GM19099 (cell line): ENCODE data around the gene TTLL12.
A peak's percentile ranks its signal among the peaks of the same experiment; 100 is the strongest.

Experiments used
- POLR2A ChIP-seq: IDR thresholded peaks from 3 replicates; pipeline ENCODE4 v1.6.1; 2011; ENCODE audit warnings: low read depth; ENCODE audit not compliant: insufficient read length; ENCODE audit errors: extremely low read depth

TTLL12 gene

DNA sequence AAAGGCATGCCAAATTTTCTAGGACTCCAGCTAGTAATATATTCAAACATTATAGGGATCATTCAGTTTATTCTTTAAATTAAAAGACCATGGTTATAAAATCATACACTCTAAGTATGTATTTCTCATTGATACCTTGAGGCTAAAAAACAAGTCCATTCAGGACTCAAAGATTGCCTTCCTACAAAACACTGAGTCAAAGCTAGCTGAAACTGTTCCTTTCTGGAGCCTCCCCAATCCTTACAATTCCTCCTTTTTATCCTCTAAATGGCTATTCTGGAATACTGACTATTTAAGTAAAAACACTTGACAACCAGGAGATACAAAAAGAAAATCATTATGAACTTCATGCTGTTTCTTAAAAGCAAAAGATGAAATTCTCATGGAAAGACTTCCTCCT, 4.9 kb upstream of the TTLL12 start:
- no peak for TF ChIP-seq POLR2A

DNA sequence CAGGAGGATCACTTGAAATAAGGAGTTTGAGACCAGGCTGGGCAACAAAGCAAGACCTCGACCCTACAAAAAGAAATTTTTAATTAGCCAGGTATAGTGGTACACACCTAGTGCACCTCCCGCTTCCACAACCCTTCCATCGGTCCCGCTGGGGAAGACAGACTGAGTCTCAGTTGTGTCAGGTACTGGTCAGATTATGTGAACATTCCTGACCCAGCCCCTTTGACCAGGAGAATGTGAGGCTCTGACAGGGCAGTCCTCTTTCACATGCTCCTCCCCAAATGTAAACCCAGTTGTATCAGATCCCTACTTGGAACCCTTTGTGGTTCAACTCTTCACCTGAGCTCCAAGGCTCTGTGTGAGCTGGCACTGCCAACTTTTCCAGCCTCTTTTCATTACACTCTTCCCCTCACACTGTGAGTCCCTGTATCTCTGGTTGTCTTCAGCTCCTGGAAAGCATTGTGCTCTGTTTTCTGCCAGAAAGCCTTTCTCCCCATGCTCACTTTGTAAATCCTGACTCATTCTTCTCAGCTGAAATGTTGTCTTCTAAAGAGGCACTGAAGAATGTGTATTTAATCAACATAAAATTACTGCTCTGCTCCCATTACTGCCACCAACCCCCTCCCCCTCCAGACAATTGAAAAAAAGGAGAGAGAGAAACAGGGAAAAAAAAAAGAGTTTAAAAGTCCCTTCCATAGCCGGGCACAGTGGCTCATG, 2.1 kb upstream of the TTLL12 start:
- no peak for TF ChIP-seq POLR2A

DNA sequence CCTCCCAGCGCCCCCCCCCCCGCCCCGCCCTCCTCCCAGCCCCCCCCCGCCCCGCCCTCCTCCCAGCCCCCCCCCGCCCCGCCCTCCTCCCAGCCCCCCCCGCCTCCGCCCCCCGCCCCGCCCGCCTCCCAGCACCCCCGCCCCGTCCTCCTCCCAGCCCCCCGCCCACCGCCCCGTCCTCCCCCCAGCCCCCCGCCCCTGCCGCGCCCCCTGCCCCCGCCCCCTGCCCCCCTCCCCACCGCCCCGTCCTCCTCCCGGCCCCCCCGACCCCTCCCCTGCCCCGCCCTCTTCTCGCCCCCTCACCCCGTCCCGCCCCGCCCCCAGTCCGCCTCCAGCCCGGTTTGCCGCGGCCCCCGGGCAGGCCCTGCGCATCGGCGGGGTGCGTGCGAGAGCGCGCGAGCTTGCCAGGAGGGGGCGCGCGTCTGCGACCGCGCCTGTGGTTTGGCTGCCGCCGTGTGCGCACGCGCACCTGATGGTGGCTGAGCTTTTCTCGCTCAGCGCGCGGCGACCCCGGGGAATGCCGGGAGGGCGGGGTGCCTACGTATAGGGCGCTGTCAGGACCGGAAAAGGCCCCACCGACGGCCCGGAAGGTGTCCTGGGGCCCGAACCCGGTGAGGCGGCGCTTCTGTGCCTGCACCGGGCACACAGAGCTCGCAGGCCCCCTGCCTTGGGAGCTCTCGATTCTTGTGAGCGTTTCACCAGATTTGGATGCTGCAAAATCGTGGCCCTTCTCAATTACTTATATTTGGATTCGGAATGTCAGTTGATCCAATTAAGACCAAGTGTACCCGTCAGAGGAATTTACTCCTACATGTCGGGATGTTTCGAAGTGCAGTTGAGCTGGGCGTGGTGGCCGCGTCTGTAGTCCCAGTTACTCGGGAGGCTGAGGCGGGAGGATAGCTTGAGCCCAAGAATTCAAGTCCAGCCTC, 501 bp upstream of the TTLL12 start:
- TF ChIP-seq POLR2A: peak; percentile 97

DNA sequence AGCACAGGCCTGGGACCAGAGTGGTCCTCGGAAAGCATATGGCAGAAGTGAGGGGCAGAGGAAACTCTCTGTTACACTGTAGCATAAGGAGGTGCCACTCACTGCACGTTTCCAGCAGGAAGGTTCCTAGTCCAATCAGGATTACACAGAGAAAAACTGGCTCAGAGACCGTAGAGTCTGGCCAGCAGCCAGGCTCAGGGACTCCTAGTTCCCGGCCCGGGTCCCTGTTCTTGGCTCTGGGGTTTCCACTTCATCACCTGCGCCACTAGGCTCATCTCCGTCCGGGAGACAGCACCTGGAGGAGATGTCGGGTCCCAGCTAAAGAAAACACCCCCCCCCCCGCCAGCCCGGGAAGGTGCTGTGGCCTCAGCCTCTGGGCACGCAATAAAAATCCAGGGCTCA, 1.1 kb downstream of the TTLL12 start:
- no peak for TF ChIP-seq POLR2A

DNA sequence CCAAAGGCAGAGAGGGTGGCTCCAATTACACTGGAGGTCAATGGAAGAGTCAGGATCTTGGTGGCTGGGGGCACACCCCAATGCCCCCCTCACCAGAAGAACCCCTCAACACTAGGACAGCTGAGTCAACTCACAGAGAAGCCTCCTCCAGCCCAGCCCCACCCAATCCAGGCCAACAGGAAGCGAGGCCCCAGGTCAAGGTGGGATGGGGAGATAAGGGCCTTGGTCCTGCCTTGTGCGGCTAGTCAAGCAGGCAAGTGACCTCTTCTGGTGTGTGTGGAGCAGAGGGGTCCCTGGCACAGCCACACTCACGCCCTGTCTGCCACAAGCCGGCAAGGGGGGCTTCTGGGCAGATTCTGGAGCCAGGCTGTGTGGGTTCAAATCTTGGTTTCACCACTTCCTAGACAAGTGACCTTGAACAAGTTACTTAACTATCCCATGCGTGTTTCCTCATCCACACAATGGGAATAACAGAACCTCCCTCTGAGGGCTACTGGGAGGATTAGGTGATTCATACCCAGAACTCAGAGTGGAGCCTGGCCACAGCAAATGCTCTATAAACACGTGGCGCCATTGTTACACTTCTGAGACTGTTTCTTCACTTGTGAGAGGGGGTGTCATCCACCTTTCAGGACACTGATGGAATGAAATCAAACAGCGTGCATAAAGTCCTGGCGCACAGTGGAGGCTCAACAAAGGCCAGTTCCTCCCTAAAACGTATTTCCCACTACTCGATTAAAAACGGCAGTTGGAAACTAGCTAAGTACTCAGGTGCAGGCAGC, 3.2 kb downstream of the TTLL12 start:
- TF ChIP-seq POLR2A: no peak

DNA sequence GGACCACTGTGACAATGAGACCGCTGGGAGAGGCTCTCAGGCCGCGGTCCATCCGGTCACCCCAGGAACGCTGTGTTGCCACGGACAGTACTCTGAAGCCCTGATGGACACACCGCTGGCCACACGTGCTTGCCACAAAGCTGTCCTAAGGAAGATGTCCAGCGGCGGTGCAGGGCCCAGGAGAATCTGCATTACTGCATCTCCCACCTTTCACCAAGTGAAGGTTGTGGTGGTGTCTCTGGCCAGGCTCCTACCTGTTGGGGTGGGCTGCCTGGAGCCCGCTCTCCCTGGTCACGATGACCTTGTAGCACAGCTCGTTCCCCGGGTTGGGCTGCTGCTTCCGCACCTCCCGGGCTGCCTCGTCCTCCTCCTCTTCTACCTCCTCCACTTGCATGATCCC, 4.2 kb downstream of the TTLL12 start:
- no peak for TF ChIP-seq POLR2A

DNA sequence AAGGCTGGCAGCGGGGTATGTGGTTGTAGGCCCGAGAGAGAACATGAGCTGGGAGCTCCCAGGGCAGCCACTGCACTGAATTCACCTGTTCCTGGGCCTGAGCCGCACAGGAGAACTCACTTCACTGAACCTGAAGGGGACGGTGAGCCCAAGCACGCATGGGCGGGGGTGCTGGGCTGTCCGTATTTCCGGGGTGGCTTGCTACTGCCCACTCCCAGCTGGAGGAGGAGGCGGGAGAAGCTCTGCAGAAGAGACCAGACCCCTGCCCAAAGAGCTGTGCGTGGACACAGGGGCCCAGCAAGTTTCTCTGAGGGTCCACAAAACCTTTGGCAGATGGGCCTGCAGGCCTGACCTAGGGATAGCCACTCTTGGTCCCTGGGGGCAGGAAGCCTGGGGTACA, 4.8 kb downstream of the TTLL12 start:
- no peak for TF ChIP-seq POLR2A

DNA sequence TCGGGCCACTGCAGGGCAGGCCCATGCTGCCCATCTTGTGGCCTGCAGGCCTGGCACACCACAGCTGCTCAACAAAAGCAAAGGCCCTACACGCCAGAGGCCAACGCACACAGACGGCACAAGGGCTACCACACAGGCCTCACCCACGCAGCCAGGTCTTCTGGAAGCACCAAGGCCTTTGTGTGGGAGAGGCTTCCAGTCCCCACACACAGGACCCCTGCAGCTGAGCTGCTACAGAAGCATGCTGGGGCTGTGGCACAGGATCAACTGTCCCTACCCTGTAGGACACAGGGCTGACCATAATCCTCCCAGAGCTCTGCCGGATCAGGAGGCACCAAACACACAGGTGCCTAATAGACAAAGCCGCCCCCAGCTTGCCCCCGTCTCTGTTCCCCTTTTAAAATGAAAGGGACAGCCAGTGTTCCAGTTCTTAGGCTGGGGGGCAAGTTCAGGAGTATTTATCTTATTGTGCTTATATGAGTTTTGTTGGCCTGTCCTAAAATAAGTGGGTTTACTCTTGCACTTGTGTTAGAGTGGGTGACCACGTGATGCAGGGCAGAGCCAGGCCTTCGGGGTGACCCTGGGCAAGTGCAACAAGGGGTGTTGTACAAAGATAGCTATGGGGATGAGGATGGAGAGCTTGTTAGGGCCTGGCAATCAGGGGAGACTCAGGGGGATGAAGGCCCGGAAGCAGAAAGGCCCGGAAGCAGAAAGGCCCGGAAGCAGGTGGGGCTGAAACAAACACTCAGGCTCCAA, 5.4 kb downstream of the TTLL12 start:
- no peak for TF ChIP-seq POLR2A

DNA sequence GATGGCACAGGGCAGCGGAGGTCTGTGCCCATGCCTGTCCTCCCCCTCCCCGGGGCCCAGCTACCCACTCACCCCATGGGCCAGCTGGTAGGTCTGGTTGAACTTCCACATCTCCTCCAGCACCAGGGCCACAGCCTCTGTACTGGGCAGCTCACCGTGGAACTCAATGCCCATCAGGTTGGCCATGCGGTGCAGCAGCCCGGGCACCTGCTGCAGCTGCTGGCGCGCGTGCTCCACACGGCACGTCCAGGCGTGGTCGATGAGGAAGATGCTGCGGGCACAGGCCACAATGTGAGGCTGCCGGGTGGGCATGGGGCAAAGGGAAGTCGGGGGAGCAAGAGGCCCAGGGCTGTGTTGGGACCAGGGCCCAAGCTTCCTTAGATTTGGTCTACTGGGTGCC, 6.3 kb downstream of the TTLL12 start:
- TF ChIP-seq POLR2A: no peak

DNA sequence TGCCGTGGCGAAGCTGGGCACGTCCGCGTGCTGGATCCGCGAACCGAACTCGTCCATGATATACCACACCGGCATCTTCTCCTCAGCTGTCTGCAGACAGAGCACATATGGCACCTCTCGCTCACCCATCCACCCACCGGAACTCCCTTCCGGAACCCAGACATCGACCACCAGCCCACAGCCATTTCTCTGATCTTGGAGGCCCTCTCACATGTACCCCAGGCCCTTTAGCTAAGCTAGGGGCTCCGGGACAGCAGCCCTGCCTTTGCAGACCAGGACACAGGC, 7.1 kb downstream of the TTLL12 start:
- TF ChIP-seq POLR2A: no peak

DNA sequence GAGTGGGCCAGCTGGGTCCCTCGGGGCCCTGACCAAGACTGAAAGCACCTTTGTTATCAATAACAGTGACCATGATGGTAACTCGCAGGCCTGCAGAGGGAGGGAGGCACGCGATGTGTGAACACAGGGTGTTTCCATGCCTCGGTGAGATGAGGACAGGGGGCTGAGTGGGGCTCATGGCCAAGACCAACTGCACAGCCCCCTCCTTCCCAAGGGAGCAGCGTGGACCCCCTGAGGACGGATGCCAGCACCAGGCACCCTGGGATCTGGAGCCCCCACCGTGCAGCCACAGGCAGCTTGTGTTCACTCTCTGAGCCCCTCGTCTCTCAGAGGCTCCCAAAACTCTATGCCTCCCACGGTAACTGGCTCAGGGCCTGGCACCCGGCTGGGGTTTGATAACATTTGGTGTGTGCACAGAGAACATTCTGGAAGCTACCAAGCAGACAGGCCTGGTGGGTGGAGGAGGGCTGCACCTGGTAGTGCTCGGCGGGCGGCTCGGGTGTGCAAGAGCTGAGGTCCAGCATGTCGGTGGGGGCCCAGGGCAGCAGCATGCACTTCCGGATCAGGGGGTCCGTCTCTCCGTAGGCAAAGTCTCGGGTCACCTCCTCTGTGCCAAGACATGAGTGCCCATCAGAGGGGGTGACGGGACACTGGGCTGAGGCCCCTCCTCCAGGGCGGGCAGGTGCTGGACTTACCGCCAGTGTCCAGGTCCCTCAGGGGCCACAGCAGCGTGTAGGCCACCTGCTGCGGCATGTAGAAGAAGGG, 7.6 kb downstream of the TTLL12 start:
- TF ChIP-seq POLR2A: no peak

DNA sequence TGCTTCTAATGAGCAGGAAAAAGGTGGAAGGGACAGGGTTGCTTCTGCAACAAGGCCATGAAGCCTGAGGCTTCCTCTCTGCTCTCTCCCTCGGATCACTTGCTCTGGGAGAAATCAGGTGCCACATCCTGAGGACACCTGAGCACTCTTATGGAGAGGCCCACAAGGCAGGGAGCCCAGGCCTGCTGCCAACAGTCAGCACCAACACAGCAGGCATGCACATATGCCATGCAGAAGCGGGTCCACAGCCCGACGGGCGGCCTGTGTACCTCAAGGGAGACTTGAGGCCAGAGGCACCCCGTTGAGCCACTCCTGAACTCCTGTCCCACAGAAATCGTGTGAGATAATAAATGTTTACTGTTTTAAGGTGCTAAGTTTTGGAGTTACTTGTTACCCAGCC, 9.5 kb downstream of the TTLL12 start:
- no peak for TF ChIP-seq POLR2A

DNA sequence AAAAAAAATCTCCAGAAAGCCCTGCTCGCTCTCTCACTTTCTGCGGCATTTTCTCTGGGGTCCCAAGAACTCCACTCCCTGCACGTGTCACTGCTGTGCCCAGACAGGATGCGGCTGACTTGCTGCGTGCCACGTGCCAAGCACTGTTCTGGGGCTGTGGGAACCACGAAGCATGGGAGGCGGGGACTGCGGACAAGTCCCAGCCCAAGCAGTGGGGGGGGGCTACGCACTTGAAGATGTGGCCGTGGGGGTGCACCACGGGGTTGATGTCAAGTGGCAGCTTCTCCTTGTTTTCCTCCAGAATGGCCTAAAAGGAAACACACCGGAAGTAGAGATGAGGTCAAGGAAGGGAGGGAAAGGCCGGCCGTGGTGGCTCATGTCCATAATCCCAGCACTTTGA, 10.8 kb downstream of the TTLL12 start:
- no peak for TF ChIP-seq POLR2A

DNA sequence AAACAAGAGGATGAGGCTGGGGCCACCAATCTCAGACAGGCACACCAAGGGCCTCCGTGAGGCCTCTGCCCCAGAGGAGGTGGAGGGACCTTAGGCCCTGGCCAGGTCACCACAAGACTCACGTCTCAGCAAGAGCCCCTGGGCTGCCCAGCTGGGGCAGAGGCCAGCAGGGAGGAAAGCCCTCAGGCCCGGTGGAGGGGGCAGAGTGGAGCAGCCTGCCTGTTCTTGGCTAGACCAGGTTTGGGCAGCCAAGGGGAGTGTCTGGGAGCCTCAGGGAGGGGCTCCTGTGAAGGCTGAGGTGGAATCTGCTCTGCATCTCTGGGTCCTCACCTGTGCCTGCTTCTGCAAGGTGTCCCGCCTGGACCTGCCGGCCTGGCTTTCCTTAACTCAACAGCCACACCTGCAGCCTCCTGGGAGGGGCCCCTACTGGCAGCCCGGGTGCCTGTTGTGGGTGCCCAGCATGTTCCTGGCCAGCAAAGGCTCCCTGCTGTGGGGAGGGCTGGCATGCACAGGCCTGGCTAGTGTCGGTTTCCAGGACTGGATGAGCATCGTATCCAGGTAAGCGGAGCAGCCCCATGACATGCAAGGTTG, 11.9 kb downstream of the TTLL12 start:
- TF ChIP-seq POLR2A: no peak

DNA sequence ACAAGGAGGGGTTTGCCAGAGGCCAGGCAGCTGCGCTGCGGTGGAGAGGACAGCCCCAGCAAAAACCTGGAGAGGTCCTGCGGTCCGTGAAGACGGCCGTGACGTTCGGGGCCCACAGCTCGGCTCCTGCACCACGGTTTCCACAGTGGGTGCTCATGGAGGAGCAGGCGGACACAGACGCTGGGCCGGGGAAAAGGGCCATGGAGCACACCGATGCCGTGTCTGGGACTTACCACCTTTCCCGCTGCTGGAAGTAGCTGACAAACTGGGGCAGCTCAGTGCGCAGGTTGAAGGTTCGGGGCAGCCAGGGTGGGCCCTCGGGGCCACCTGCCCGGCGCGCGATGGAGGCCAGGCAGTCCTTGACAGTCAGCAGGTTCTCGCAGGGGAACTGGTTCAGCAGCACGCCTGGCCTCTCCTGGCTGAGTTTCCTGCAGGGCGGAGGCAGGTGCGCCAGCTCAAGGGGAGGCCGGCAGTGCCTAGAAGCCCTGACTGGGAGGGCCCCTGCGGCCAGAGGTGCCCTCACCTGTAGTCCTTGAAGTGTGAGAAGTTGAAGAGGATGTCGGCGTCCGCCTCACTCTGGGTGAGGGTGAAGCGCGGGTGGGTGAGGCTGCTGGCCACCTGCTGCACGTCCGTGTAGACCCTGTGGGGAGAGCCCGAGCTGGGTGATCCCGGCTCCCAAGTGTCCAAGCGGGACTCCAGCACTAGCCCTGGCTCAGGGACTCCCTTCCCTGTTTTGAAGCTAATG, 12.8 kb downstream of the TTLL12 start:
- TF ChIP-seq POLR2A: no peak
